Endothelial cell of umbilical vein (primary cell): ENCODE measurements around the gene PANK2.

Experiments
- EZH2 ChIP-seq: IDR thresholded peaks from 2 replicates; pipeline ENCODE4 v1.6.1; 2012; ENCODE audit warnings: borderline replicate concordance, low read depth, mild to moderate bottlenecking, moderate library complexity, low read length, inconsistent platforms; ENCODE audit not compliant: severe bottlenecking
- FOS ChIP-seq: IDR thresholded peaks from 2 replicates; pipeline ENCODE4 v1.6.1; 2011; ENCODE audit warnings: mild to moderate bottlenecking, low read length, moderate library complexity, borderline replicate concordance; ENCODE audit not compliant: insufficient read depth
- MYC ChIP-seq: IDR thresholded peaks from one replicate; pipeline ENCODE4 v1.6.1; 2011; ENCODE audit warnings: mild to moderate bottlenecking, low read depth, low read length
- POLR2A ChIP-seq: IDR thresholded peaks from 2 replicates; pipeline ENCODE4 v1.6.1; 2012; ENCODE audit warnings: low read depth, mild to moderate bottlenecking, control low read depth, low read length
- POLR2AphosphoS5 ChIP-seq: IDR thresholded peaks from 2 replicates; pipeline ENCODE4 v1.6.1; 2012; ENCODE audit warnings: low read depth, mild to moderate bottlenecking, control low read depth, low read length, moderate library complexity; ENCODE audit not compliant: insufficient read depth
- TF ChIP-seq, protein P1 (sequence below), 2 donors: IDR thresholded peaks; 1 replicate in 1 of 2; 2 replicates in 1 of 2; pipeline ENCODE4 v1.5.1; 2011; ENCODE audit warnings: low read length in 2 of 2, mild to moderate bottlenecking in 2 of 2, moderate library complexity in 2 of 2, control low read depth in 1 of 2, inconsistent platforms in 1 of 2, low read depth in 1 of 2; ENCODE audit not compliant: insufficient read depth in 1 of 2; ENCODE audit errors: extremely low read depth in 1 of 2

GRCh38 chr20:3885715-3886114, 3.5 kb upstream of the PANK2 start:
- TF ChIP-seq POLR2AphosphoS5 (no peak), MYC (no peak), POLR2A (no peak), EZH2 (no peak), FOS (no peak)
- TF ChIP-seq, protein P1, sequence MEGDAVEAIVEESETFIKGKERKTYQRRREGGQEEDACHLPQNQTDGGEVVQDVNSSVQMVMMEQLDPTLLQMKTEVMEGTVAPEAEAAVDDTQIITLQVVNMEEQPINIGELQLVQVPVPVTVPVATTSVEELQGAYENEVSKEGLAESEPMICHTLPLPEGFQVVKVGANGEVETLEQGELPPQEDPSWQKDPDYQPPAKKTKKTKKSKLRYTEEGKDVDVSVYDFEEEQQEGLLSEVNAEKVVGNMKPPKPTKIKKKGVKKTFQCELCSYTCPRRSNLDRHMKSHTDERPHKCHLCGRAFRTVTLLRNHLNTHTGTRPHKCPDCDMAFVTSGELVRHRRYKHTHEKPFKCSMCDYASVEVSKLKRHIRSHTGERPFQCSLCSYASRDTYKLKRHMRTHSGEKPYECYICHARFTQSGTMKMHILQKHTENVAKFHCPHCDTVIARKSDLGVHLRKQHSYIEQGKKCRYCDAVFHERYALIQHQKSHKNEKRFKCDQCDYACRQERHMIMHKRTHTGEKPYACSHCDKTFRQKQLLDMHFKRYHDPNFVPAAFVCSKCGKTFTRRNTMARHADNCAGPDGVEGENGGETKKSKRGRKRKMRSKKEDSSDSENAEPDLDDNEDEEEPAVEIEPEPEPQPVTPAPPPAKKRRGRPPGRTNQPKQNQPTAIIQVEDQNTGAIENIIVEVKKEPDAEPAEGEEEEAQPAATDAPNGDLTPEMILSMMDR (IDR thresholded peaks at IDR 0.05; ENCODE audit: extremely low read depth in 1 of 2, insufficient read depth in 1 of 2, low read depth in 1 of 2, low read length in 2 of 2): no peak
